ENCODE measurements around the gene PLA2R1. TPM values are rescaled to one million over a fixed set of nuclear protein-coding genes. Genes with fewer than 3 reads are reported as not detected.

Gene PLA2R1
- total and polyA plus RNA-seq, 2 of the 4 experiments (the other 2 are of a cell fraction), result 0.43 to 0.54 TPM

- Histone ChIP-seq H2BK15ac (ENCODE audit: low read depth, low read length) (no peak overlapping the region), H2BK120ac (ENCODE audit: low read depth, low read length) (no peak overlapping the region), H3K4ac (ENCODE audit: low read depth, low read length) (no peak overlapping the region), H2BK5ac (ENCODE audit: low read depth, low read length, poor library complexity, severe bottlenecking) (no peak overlapping the region), H3K9me1 (ENCODE audit: insufficient read depth, low read length) (no peaks in the 10 kb centered on the region), H3K36me3 (ENCODE audit: control insufficient read depth, insufficient read depth, low read length) (no peaks in the 10 kb centered on the region), H3K23ac (ENCODE audit: low read depth, low read length) (no peak overlapping the region), H3K27ac (ENCODE audit: insufficient read depth, low read length) (no peak overlapping the region), H2AK5ac (ENCODE audit: low read depth, low read length) (no peak overlapping the region), H3K79me1 (ENCODE audit: low read depth in 1 of 2, low read length in 2 of 2) (no peaks in the 10 kb centered on the region), H3K9me3 (ENCODE audit: control insufficient read depth, insufficient read depth, low read length) (peaks cover 2% of the 10 kb centered on the region; the same call in 1 of the 2 replicates), H3K18ac (ENCODE audit: low read depth, low read length) (no peak overlapping the region), H3K4me2 (ENCODE audit: low read depth, low read length) (no peak overlapping the region), H2BK20ac (ENCODE audit: low read depth, low read length) (no peak overlapping the region), H4K20me1 (ENCODE audit: insufficient read depth, low read length) (no peaks in the 10 kb centered on the region), H3K14ac (replicated peaks; ENCODE audit: low read depth, low read length) (no peak overlapping the region), H3K4me1 (ENCODE audit: control insufficient read depth, insufficient read depth, low read length) (no peaks in the 10 kb centered on the region), H2AFZ (replicated peaks; ENCODE audit: low read length, poor library complexity) (no peak overlapping the region), H3K27me3 (ENCODE audit: control insufficient read depth, insufficient read depth, low read length) (peaks cover 51% of the 10 kb centered on the region), H3K56ac (ENCODE audit: extremely low read depth, insufficient read depth, low read length) (no peak overlapping the region), H3K9ac (ENCODE audit: low read depth, low read length) (no peak overlapping the region), H4K5ac (ENCODE audit: low read depth, low read length) (no peak overlapping the region), H3K4me3 (ENCODE audit: insufficient read depth, low read depth, low read length) (no peak overlapping the region), H2AK9ac (replicated peaks; ENCODE audit: low read depth, low read length, poor library complexity) (no peak overlapping the region), H4K91ac (ENCODE audit: insufficient read depth, low read depth, low read length) (no peak overlapping the region), H4K8ac (ENCODE audit: low read depth in 2 of 2, low read length in 2 of 2) (no peak overlapping the region)
- ATAC-seq (ENCODE audit: low read depth) (no peak), DNase-seq (no peak)
- BruUV-seq (replicated peaks), result no TSS peak
- dilution Hi-C loops (cut with HindIII; ENCODE audit: low sequenced_read_pairs, unreplicated experiment), result no loop called here
- no CpG with 5 or more reads among the region's 1 CpG for WGBS, 2 experiments (ENCODE audit: extremely low coverage in 2 of 2, insufficient read length in 1 of 2)
- ChIA-PET POLR2A (ENCODE audit: unreplicated experiment) (no interaction called here), CTCF (interaction anchor here (0.6 to 1.9 kb wide), 3 partner anchors 13 to 1582 kb away, joined by 4 to 7 read pairs (median 6); no protein-coding TSS in a partner anchor)
- intact Hi-C loops (cut with micrococcal nuclease), result no loop called here
- TF ChIP-seq MXI1 (IDR thresholded peaks at IDR 0.05; ENCODE audit: borderline replicate concordance, low read depth, low read length), result no peak
- no peak for TF ChIP-seq RCOR1 (IDR thresholded peaks at IDR 0.05; ENCODE audit: insufficient replicate concordance, low read length)
- no peak for TF ChIP-seq FOS (IDR thresholded peaks at IDR 0.05; ENCODE audit: low read depth, low read length)
- TF ChIP-seq BHLHE40 (IDR thresholded peaks at IDR 0.05; ENCODE audit: low read depth, low read length), result no peak
- no peak for TF ChIP-seq CEBPB (IDR thresholded peaks at IDR 0.05; ENCODE audit: low read depth, low read length)
- TF ChIP-seq RAD21 (IDR thresholded peaks at IDR 0.05; ENCODE audit: low read length), result no peak
- TF ChIP-seq CTCF (conservative IDR thresholded peaks at IDR 0.05; ENCODE audit: low read depth, low read length), result no peak
- in situ Hi-C loops (cut with MboI; ENCODE audit: low sequenced_read_pairs), result no loop called here
Measured at GRCh38 chr2:159900343-159900742, 162.1 kb downstream of the PLA2R1 start.
